NCI-H2081 (cell line): Measurements from ENCODE around the gene FCGR3B.
"Not testable (repeated sequence)": the region's sequence is repeated elsewhere in the genome, so short reads cannot be mapped to it uniquely, and the experiment has no call there.

Experiments
- DNase-seq, 2 experiments: peaks; one replicate each; lab custom pipeline; 2025; lab: John Stamatoyannopoulos, UW

FCGR3B gene

GRCh38 chr1:161638251-161638993 lies 7.4 kb upstream of the FCGR3B start:
- not testable (repeated sequence) for DNase-seq

DNA sequence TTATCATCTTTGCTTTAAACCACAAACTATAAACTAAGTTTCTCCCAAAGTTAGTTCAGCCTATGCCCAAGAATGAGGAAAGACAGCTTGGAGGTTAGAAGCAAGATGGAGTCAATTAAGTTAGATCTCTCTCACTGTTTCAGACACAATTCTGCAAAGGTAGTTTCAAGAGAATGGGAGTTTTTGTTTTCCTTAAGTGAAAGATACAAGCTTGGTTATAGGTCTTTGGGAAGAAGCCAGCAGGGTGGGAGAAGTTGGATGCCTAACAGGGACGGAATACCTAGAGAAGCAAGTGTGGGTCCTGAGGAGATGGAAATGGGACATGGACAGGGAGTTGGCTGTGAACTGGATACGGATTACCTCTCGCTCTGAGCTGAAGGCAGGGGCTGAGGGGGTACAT lies 6.0 kb upstream of the FCGR3B start:
- DNase-seq: not testable (repeated sequence)

GRCh38 chr1:161636189-161636782 lies 5.3 kb upstream of the FCGR3B start:
- not testable (repeated sequence) for DNase-seq

DNA sequence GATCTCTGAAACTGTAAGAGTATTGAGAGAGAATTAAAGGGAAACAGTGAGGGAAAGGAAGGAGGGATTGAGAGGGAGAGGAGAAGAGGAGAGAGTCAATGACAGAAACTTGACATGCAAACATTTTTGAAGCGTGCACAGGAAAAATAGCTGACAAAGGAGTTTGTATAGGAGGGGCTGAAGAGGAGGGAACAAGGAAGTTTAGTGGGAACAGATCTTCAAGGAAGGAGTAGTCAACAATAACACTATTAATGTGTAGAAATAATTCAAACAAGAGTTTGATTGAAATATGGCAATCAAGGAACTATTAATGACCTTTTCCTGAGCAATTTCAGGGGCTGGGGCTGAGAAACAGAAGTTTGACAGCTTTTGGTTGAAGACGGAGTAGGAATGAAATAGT lies 4.0 kb upstream of the FCGR3B start:
- not testable (repeated sequence) for DNase-seq

DNA sequence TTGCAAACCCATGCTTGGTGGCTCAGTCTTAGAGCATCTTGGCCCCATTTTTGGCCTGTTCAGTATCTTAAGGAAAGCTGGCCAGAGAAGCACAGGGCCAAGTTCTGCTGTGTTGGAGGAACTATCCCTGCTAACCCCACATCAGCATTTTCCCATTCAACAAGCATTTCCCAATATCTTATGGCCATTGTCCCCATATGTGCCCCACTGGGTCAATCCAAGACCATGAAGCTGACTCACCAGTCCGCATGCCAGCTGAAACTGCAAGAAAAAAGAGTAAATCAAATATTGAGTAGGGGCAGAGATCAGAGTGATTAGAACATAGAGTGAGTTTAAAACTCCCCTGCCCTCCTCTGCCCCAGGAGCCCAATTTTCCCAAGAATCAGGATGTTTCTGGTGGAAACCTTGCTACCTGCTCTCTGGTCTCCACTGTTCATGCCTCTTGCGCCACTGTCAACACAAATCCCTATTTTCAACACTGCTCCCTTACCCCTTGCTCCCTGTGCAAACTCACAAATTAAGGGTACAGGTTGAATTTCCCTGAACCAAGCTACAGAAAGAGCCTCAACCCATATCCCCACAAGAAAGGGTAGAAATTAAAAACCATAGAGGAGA lies 741 bp downstream of the FCGR3B start:
- not testable (repeated sequence) for DNase-seq

- DNase-seq: not testable (repeated sequence)
Measured at GRCh38 chr1:161626445-161627146, 4.4 kb downstream of the FCGR3B start.

DNA sequence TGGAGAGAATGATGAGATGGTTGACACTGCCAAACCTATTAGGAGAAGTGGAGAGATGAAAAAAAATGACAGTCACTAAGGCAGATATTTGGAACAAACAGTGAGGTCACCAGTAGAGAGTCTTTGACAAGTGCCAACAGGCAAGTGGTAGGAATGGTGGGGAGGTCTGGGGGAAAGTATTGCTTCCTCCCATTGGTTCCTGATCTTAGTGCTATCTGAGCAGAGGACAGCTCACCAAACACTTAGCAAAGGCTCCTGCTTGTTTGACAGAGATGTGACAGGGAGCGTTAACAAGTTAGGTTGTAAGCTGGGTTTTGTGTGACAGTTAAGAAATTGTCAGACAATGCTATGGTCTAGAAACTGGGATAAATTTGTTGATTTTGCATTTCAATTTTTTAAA lies 6.4 kb downstream of the FCGR3B start:
- not testable (repeated sequence) for DNase-seq

DNA sequence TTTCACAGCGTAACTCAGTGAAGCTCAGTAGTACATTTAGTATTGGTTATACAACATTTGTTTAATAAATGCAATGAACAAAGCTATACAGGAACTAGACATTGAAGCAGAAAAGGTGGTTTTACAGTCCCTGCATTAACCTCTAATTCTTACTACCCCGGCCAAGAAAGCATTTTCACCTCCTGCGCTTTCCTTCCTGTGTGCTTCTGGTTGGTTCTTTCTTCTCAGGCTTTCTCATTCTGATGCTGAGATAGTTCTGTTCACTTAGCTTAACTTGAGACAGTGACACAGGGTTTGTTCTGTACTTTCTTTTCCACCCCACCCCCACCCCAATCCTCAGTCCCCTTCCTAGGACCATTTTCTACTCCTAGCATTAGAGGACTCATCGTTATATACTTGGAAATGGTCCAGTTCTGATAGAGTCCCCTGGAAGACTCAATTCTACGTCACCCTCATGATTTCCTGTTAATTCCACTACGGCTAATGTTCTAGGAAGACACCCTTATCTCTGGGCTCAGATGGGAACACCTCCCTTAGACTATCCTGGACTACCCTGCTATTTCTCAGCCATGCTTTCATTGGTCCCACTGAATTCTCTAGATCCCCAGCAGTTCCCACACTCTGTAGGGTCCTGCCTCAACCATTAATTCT lies 7.5 kb downstream of the FCGR3B start:
- not testable (repeated sequence) for DNase-seq

DNA sequence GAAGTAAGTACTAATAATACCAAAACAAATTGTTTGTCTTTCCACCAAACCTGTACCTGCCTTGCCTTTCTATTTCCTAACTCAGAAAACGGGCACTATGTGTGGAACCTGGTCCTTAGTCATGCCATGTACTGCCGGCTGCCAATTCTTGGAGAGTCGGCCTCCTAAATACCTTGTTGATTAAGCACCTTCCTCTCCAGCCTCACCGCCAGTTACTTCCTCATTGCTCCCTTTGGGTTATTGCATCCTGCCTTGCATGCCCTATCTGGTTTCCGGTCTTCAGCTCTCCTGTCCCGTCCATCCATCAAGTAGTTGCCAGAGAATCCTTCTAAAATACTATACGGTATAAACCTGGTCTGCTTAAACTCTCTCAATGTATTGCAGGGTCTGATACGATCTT lies 8.9 kb downstream of the FCGR3B start:
- not testable (repeated sequence) for DNase-seq

DNA sequence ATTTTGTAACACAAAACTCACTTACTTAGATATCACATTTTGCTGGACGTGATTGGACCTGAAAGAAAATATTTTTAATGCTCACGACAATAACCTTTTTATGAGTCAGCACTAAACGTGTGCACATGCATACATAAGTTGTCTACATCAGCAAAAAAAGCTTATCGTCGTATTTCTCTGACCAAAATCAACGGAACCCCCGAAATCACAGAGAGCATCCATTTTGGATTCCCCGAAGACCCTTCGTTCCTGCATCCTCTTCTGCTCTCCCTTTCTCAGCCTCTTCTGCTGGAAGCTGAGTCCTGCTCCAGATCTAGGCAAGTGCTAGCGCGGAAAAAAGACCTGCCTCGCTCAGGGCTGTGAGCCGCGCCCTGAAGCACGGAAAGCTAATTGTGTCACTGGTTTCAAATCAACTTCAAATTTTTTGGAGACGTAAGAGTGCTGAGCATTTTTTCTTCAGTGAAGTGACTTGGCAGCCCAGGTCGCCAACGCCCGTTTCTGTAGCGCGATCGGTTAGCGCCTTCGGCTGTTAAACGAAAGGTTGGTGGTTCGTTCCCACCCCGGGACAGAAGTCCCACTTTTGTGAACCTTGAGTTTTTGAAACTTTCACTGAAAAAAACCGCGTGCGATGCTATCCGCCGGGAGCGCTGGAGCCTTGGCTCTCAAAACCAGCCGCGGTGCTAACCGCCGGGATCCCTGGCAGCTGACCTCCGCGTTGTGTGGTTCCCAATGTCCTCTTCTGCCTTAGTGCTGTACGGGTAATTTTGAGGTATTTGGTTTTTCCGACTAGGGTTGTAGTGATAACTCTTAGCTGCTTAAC lies 9.6 kb downstream of the FCGR3B start:
- peak; percentile 23 to 29 for DNase-seq

- DNase-seq: not testable (repeated sequence)
Measured at GRCh38 chr1:161620399-161620798, 10.6 kb downstream of the FCGR3B start.

GRCh38 chr1:161618517-161618916 lies 12.5 kb downstream of the FCGR3B start:
- not testable (repeated sequence) for DNase-seq

DNA sequence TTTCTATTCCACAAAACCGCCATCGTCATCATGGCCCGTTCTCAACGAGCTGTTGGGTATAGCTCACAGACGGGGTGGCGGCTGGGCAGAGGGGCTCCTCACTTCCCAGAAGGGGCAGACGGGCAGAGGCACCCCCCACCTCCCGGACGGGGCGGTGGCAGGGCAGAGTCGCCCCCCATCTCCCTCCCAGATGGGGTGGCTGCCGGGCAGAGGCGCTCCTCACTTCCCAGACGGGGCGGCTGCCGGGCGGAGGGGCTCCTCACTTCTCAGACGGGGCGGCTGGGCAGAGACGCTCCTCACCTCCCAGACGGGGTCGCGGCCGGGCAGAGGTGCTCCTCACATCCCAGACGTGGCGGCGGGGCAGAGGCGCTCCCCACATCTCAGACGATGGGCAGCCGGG lies 14.6 kb downstream of the FCGR3B start:
- not testable (repeated sequence) for DNase-seq

GRCh38 chr1:161613142-161613514 lies 17.8 kb downstream of the FCGR3B start:
- DNase-seq: not testable (repeated sequence)

- peak; percentile 93 to 98 for DNase-seq
Measured at GRCh38 chr1:161612322-161613141, 18.4 kb downstream of the FCGR3B start.

- DNase-seq: peak in 1 of 2 experiments; percentile 34
Measured at GRCh38 chr1:161611866-161612321, 19.1 kb downstream of the FCGR3B start.

GRCh38 chr1:161610198-161610597 lies 20.8 kb downstream of the FCGR3B start:
- DNase-seq: not testable (repeated sequence)

DNA sequence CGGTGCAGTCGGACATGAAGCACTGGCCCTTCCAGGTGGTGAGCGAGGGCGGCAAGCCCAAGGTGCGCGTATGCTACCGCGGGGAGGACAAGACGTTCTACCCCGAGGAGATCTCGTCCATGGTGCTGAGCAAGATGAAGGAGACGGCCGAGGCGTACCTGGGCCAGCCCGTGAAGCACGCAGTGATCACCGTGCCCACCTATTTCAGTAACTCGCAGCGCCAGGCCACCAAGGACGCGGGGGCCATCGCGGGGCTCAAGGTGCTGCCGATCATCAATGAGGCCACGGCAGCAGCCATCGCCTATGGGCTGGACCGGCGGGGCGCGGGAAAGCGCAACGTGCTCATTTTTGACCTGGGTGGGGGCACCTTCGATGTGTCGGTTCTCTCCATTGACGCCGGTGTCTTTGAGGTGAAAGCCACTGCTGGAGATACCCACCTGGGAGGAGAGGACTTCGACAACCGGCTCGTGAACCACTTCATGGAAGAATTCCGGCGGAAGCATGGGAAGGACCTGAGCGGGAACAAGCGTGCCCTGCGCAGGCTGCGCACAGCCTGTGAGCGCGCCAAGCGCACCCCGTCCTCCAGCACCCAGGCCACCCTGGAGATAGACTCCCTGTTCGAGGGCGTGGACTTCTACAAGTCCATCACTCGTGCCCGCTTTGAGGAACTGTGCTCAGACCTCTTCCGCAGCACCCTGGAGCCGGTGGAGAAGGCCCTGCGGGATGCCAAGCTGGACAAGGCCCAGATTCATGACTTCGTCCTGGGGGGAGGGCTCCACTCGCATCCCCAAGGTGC lies 24.2 kb downstream of the FCGR3B start:
- DNase-seq: not testable (repeated sequence)
